GM12891 (cell line): ENCODE results near the gene GAL3ST1.

Source experiments
- POLR2A ChIP-seq: IDR thresholded peaks from 2 replicates; pipeline ENCODE4 v1.6.1; 2011; ENCODE audit warnings: low read depth, low read length, control low read depth
- POLR2AphosphoS5 ChIP-seq: IDR thresholded peaks from 2 replicates; pipeline ENCODE4 v1.6.1; 2011; ENCODE audit warnings: low read depth, low read length, control low read depth
- POU2F2 ChIP-seq: IDR thresholded peaks from 2 replicates; pipeline ENCODE4 v1.6.1; 2011; ENCODE audit warnings: low read depth, mild to moderate bottlenecking, control low read depth, low read length, moderate library complexity
- SPI1 ChIP-seq: IDR thresholded peaks from 2 replicates; pipeline ENCODE4 v1.6.1; 2011; ENCODE audit warnings: low read depth, low read length, control low read depth

GRCh38 chr22:30539368-30539767, 35.1 kb downstream of the GAL3ST1 start:
- TF ChIP-seq POLR2A (no peak), POLR2AphosphoS5 (no peak), POU2F2 (no peak), SPI1 (no peak)
